ENCODE results near the gene KIF25.

The KIF25 gene

GRCh38 chr6:168014428-168014827 is 17.0 kb downstream of the KIF25 start:
- Histone ChIP-seq H4K20me1 (ENCODE audit: low read depth, low read length) (no peaks in the 10 kb centered on the region), H3K9me2 (replicated peaks; ENCODE audit: insufficient read depth, low read length) (no peaks in the 10 kb centered on the region), H3K79me2 (ENCODE audit: insufficient read depth, low read length) (no peaks in the 10 kb centered on the region), H3K9ac (ENCODE audit: low read length) (no peak overlapping the region), H2AFZ (ENCODE audit: low read depth, low read length, severe bottlenecking) (no peak overlapping the region), H3K27me3 (ENCODE audit: low read length) (no peaks in the 10 kb centered on the region), H3K4me3 (ENCODE audit: insufficient read depth, low read length, poor library complexity, severe bottlenecking) (no peak overlapping the region), H3K36me3 (ENCODE audit: low read length) (no peaks in the 10 kb centered on the region), H3K4me2 (ENCODE audit: low read depth, low read length, poor library complexity, severe bottlenecking) (no peak overlapping the region), H3K9me3 (ENCODE audit: insufficient read depth, low read length) (peaks cover 11% of the 10 kb centered on the region; the same call in 1 of the 2 replicates), H3K27ac (ENCODE audit: low read depth, low read length) (no peak overlapping the region), H3F3A (ENCODE audit: insufficient read depth) (no peaks in the 10 kb centered on the region)
- TF ChIP-seq CTCF (IDR thresholded peaks at IDR 0.05; ENCODE audit: insufficient read depth, low read length, poor library complexity, severe bottlenecking) = no peak
- TF ChIP-seq EZH2phosphoT487 (conservative IDR thresholded peaks at IDR 0.05; ENCODE audit: low read length) = no peak

- Histone ChIP-seq H3K4me2 (ENCODE audit: low read depth, low read length, poor library complexity, severe bottlenecking) (no peak overlapping the region), H3K9ac (ENCODE audit: low read length) (no peak overlapping the region), H3K9me2 (replicated peaks; ENCODE audit: insufficient read depth, low read length) (no peaks in the 10 kb centered on the region), H4K20me1 (ENCODE audit: low read depth, low read length) (no peaks in the 10 kb centered on the region), H3F3A (ENCODE audit: insufficient read depth) (no peaks in the 10 kb centered on the region), H2AFZ (ENCODE audit: low read depth, low read length, severe bottlenecking) (no peak overlapping the region), H3K9me3 (ENCODE audit: insufficient read depth, low read length) (peaks cover 11% of the 10 kb centered on the region; the same call in 1 of the 2 replicates), H3K27ac (ENCODE audit: low read depth, low read length) (no peak overlapping the region), H3K27me3 (ENCODE audit: low read length) (no peaks in the 10 kb centered on the region), H3K36me3 (ENCODE audit: low read length) (no peaks in the 10 kb centered on the region), H3K4me3 (ENCODE audit: insufficient read depth, low read length, poor library complexity, severe bottlenecking) (no peak overlapping the region), H3K79me2 (ENCODE audit: insufficient read depth, low read length) (no peaks in the 10 kb centered on the region)
- TF ChIP-seq EZH2phosphoT487 (conservative IDR thresholded peaks at IDR 0.05; ENCODE audit: low read length) = no peak
- no peak for TF ChIP-seq CTCF (IDR thresholded peaks at IDR 0.05; ENCODE audit: insufficient read depth, low read length, poor library complexity, severe bottlenecking)
Observed at GRCh38 chr6:168015009-168015408, 17.5 kb downstream of the KIF25 start.

- no peak overlapping the region for H3K4me3 ChIP-seq (ENCODE audit: insufficient read depth, low read length, poor library complexity, severe bottlenecking)
- H3K27me3 ChIP-seq (ENCODE audit: low read length) = no peaks in the 10 kb centered on the region
- H4K20me1 ChIP-seq (ENCODE audit: low read depth, low read length) = no peaks in the 10 kb centered on the region
- no peak overlapping the region for H3K9ac ChIP-seq (ENCODE audit: low read length)
- H3K36me3 ChIP-seq (ENCODE audit: low read length) = no peaks in the 10 kb centered on the region
- H3K9me2 ChIP-seq (replicated peaks; ENCODE audit: insufficient read depth, low read length) = no peaks in the 10 kb centered on the region
- H3F3A ChIP-seq (ENCODE audit: insufficient read depth) = no peaks in the 10 kb centered on the region
- TF ChIP-seq CTCF (IDR thresholded peaks at IDR 0.05; ENCODE audit: insufficient read depth, low read length, poor library complexity, severe bottlenecking) = no peak
- no peak for TF ChIP-seq EZH2phosphoT487 (conservative IDR thresholded peaks at IDR 0.05; ENCODE audit: low read length)
- H3K27ac ChIP-seq (ENCODE audit: low read depth, low read length) = no peak overlapping the region
- H3K9me3 ChIP-seq (ENCODE audit: insufficient read depth, low read length) = peaks cover 11% of the 10 kb centered on the region; the same call in 1 of the 2 replicates
- H2AFZ ChIP-seq (ENCODE audit: low read depth, low read length, severe bottlenecking) = no peak overlapping the region
- H3K4me2 ChIP-seq (ENCODE audit: low read depth, low read length, poor library complexity, severe bottlenecking) = no peak overlapping the region
- H3K79me2 ChIP-seq (ENCODE audit: insufficient read depth, low read length) = no peaks in the 10 kb centered on the region
Observed at GRCh38 chr6:168015482-168016175, 18.2 kb downstream of the KIF25 start.

All from SU-DHL-6 (cell line).